ENCODE results near the gene HSD11B1L. TPM values are rescaled to one million over a fixed set of nuclear protein-coding genes. Genes with fewer than 3 reads are reported as not detected.

The HSD11B1L gene
- total and polyA plus RNA-seq, 2 donors (not counting 1 experiment from before 2014, with no cell fraction given): 1.8 to 4.6 TPM

GRCh38 chr19:5706876-5707573, 26.2 kb downstream of the HSD11B1L start:
- Histone ChIP-seq H3K4me2 (replicated peaks; ENCODE audit: low read depth, low read length, poor library complexity, severe bottlenecking) (no peak overlapping the region), H3K36me3 (replicated peaks in 1 of 2; ENCODE audit: control extremely low read depth in 1 of 2, control insufficient read depth in 1 of 2, extremely low read depth in 1 of 2, insufficient read depth in 2 of 2, low read length in 1 of 2) (peaks cover 0 to 59% of the 10 kb centered on the region in 2 experiments), H3K9me3 (ENCODE audit: control extremely low read depth in 1 of 3, control insufficient read depth in 2 of 3, insufficient read depth in 1 of 3, low read length in 2 of 3) (no peaks in the 10 kb centered on the region), H3K9ac (ENCODE audit: low read length) (no peak overlapping the region), H3K4me3 (ENCODE audit: control extremely low read depth in 1 of 5, extremely low read depth in 1 of 5, insufficient read depth in 1 of 5, low read depth in 2 of 5, low read length in 4 of 5) (no peak overlapping the region), H3K4me1 (ENCODE audit: control insufficient read depth in 2 of 2, insufficient read depth in 2 of 2, low read length in 2 of 2) (no peaks in the 10 kb centered on the region), H2AFZ (ENCODE audit: insufficient read depth, low read depth, low read length, poor library complexity, severe bottlenecking) (no peak overlapping the region), H3K27ac (ENCODE audit: low read length in 2 of 2) (no peak overlapping the region), H4K20me1 (ENCODE audit: control insufficient read depth, insufficient read depth, low read length, poor library complexity, severe bottlenecking) (peaks cover 9% of the 10 kb centered on the region), H3K79me2 (ENCODE audit: control insufficient read depth, insufficient read depth, low read length) (peaks cover 6% of the 10 kb centered on the region), H3K27me3 (replicated peaks in 1 of 4; ENCODE audit: control extremely low read depth in 1 of 4, control insufficient read depth in 3 of 4, insufficient read depth in 4 of 4, low read length in 3 of 4) (no peaks in the 10 kb centered on the region)
- no peak overlapping the region for H3K4me3 Mint-ChIP-seq
- ChIA-PET CTCF (no interaction called here), POLR2A (no interaction called here)
- DNase-seq (no peak), ATAC-seq (ENCODE audit: low read depth) (no peak)
- WGBS (ENCODE audit: insufficient coverage): 97% methylated on average over 35 of the region's 35 CpGs
- TF ChIP-seq, protein P1, sequence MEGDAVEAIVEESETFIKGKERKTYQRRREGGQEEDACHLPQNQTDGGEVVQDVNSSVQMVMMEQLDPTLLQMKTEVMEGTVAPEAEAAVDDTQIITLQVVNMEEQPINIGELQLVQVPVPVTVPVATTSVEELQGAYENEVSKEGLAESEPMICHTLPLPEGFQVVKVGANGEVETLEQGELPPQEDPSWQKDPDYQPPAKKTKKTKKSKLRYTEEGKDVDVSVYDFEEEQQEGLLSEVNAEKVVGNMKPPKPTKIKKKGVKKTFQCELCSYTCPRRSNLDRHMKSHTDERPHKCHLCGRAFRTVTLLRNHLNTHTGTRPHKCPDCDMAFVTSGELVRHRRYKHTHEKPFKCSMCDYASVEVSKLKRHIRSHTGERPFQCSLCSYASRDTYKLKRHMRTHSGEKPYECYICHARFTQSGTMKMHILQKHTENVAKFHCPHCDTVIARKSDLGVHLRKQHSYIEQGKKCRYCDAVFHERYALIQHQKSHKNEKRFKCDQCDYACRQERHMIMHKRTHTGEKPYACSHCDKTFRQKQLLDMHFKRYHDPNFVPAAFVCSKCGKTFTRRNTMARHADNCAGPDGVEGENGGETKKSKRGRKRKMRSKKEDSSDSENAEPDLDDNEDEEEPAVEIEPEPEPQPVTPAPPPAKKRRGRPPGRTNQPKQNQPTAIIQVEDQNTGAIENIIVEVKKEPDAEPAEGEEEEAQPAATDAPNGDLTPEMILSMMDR (IDR thresholded peaks at IDR 0.05): no peak
- TF ChIP-seq EZH2 (IDR thresholded peaks at IDR 0.05; ENCODE audit: borderline replicate concordance, insufficient read depth, low read depth, low read length, poor library complexity, severe bottlenecking): no peak
- intact Hi-C loops (cut with micrococcal nuclease): no loop called here
- no peaks in the 10 kb centered on the region for H3K27me3 Mint-ChIP-seq
- H3K4me1 Mint-ChIP-seq: no peaks in the 10 kb centered on the region
- no peaks in the 10 kb centered on the region for H3K9me3 Mint-ChIP-seq (ENCODE audit: insufficient read depth)
- H3K27ac Mint-ChIP-seq: no peak overlapping the region
